HG02943 (cell line): ENCODE results near the gene SMIM38.

ENCODE experiments used
- ATAC-seq: cut with Tn5 transposase; IDR thresholded peaks from one replicate; pipeline ENCODE4 v1.9.1; 2021; ENCODE audit warnings: mild to moderate bottlenecking, low read depth, moderate library complexity; ENCODE audit not compliant: unreplicated experiment

Gene SMIM38

GRCh38 chr11:69157822-69158231 is 2.1 kb downstream of the SMIM38 start:
- no peak for ATAC-seq

- no peak for ATAC-seq
Observed at GRCh38 chr11:69158301-69159149, 2.8 kb downstream of the SMIM38 start.

- ATAC-seq: no peak
Observed at GRCh38 chr11:69159150-69159852, 3.6 kb downstream of the SMIM38 start.

- ATAC-seq: no peak
Observed at GRCh38 chr11:69160296-69161116, 4.8 kb downstream of the SMIM38 start.

GRCh38 chr11:69161117-69161407 is 5.3 kb downstream of the SMIM38 start:
- ATAC-seq: no peak

GRCh38 chr11:69162505-69162904 is 6.8 kb downstream of the SMIM38 start:
- no peak for ATAC-seq

GRCh38 chr11:69163842-69164241 is 8.1 kb downstream of the SMIM38 start:
- ATAC-seq: no peak

GRCh38 chr11:69164824-69165223 is 9.1 kb downstream of the SMIM38 start:
- ATAC-seq: no peak

- no peak for ATAC-seq
Observed at GRCh38 chr11:69165775-69166174, 10.0 kb downstream of the SMIM38 start.

GRCh38 chr11:69166218-69167115 is 10.7 kb downstream of the SMIM38 start:
- peak; percentile 77 for ATAC-seq

GRCh38 chr11:69167130-69167915 is 11.6 kb downstream of the SMIM38 start:
- no peak for ATAC-seq

- no peak for ATAC-seq
Observed at GRCh38 chr11:69167916-69168691, 12.4 kb downstream of the SMIM38 start.

- ATAC-seq: no peak
Observed at GRCh38 chr11:69169479-69169878, 13.7 kb downstream of the SMIM38 start.

GRCh38 chr11:69170704-69171103 is 15.0 kb downstream of the SMIM38 start:
- no peak for ATAC-seq

GRCh38 chr11:69171476-69172240 is 15.9 kb downstream of the SMIM38 start:
- no peak for ATAC-seq

- ATAC-seq: no peak
Observed at GRCh38 chr11:69172674-69173073, 16.9 kb downstream of the SMIM38 start.

- no peak for ATAC-seq
Observed at GRCh38 chr11:69173331-69173730, 17.6 kb downstream of the SMIM38 start.
